Measurements from ENCODE around the gene EPHB1.

The EPHB1 gene

GRCh38 chr3:135161425-135161824, 366.4 kb downstream of the EPHB1 start:
- no peak for DNase-seq (ENCODE audit: low spot score)

GRCh38 chr3:135163701-135164100, 368.6 kb downstream of the EPHB1 start:
- no peak for DNase-seq (ENCODE audit: low spot score)

- DNase-seq (ENCODE audit: low spot score), result no peak
These were observed 370.2 kb downstream of the EPHB1 start for GRCh38 chr3:135165260-135165659.

GRCh38 chr3:135166266-135166825, 371.3 kb downstream of the EPHB1 start:
- DNase-seq (ENCODE audit: low spot score), result no peak

GRCh38 chr3:135168822-135169221, 373.8 kb downstream of the EPHB1 start:
- no peak for DNase-seq (ENCODE audit: low spot score)

- no peak for DNase-seq (ENCODE audit: low spot score)
These were observed 374.6 kb downstream of the EPHB1 start for GRCh38 chr3:135169651-135170050.

GRCh38 chr3:135170732-135171131, 375.7 kb downstream of the EPHB1 start:
- DNase-seq (ENCODE audit: low spot score), result no peak

GRCh38 chr3:135172191-135172869, 377.3 kb downstream of the EPHB1 start:
- no peak for DNase-seq (ENCODE audit: low spot score)

- no peak for DNase-seq (ENCODE audit: low spot score)
These were observed 380.7 kb downstream of the EPHB1 start for GRCh38 chr3:135175728-135176277.

- DNase-seq (ENCODE audit: low spot score), result no peak
These were observed 381.8 kb downstream of the EPHB1 start for GRCh38 chr3:135176881-135177280.

- no peak for DNase-seq (ENCODE audit: low spot score)
These were observed 383.5 kb downstream of the EPHB1 start for GRCh38 chr3:135178566-135178965.

- no peak for DNase-seq (ENCODE audit: low spot score)
These were observed 386.3 kb downstream of the EPHB1 start for GRCh38 chr3:135181408-135181807.

GRCh38 chr3:135182364-135182998, 387.4 kb downstream of the EPHB1 start:
- DNase-seq (ENCODE audit: low spot score), result no peak

- DNase-seq (ENCODE audit: low spot score), result no peak
These were observed 395.6 kb downstream of the EPHB1 start for GRCh38 chr3:135190658-135191057.

- DNase-seq (ENCODE audit: low spot score), result no peak
These were observed 396.6 kb downstream of the EPHB1 start for GRCh38 chr3:135191708-135192107.

GRCh38 chr3:135192929-135193328, 397.9 kb downstream of the EPHB1 start:
- DNase-seq (ENCODE audit: low spot score), result no peak

- DNase-seq (ENCODE audit: low spot score), result no peak
These were observed 402.2 kb downstream of the EPHB1 start for GRCh38 chr3:135197246-135197645.

GRCh38 chr3:135197856-135198255, 402.8 kb downstream of the EPHB1 start:
- no peak for DNase-seq (ENCODE audit: low spot score)

GRCh38 chr3:135199137-135199536, 404.1 kb downstream of the EPHB1 start:
- no peak for DNase-seq (ENCODE audit: low spot score)

- no peak for DNase-seq (ENCODE audit: low spot score)
These were observed 408.0 kb downstream of the EPHB1 start for GRCh38 chr3:135203026-135203425.

- DNase-seq (ENCODE audit: low spot score), result no peak
These were observed 418.2 kb downstream of the EPHB1 start for GRCh38 chr3:135213213-135213612.

GRCh38 chr3:135213822-135214221, 418.8 kb downstream of the EPHB1 start:
- DNase-seq (ENCODE audit: low spot score), result no peak

GRCh38 chr3:135214400-135214799, 419.3 kb downstream of the EPHB1 start:
- no peak for DNase-seq (ENCODE audit: low spot score)

Data from HuH-7 (cell line).